Calu3 (cell line): ENCODE measurements around the gene DDB1. TPM values are rescaled to one million over a fixed set of nuclear protein-coding genes. Genes with fewer than 3 reads are reported as not detected.
A peak's percentile ranks its signal among the peaks of the same experiment; 100 is the strongest.
"Not testable (repeated sequence)": the region's sequence is repeated elsewhere in the genome, so short reads cannot be mapped to it uniquely, and the experiment has no call there.

Experiments used
- BruUV-seq: library from RNA; stranded (reverse); fragments of 400-500 nt; replicated peaks from 2 replicates; lab custom pipeline; 2021; lab: Mats Ljungman, UMichigan
- CTCF ChIA-PET: fragments of 300-600 bp; sonication (Branson Sonifier 250); formaldehyde crosslinking; loops from one replicate; lab custom pipeline; 2022; ENCODE audit warnings: antibody characterized with exemption; lab: Charles Lee
- DNase-seq: peaks from one replicate; pipeline ENCODE4 v3.0.0; 2022
- H3K27ac Mint-ChIP-seq: one replicate; pipeline ENCODE4 v1.8.0; 2022; ENCODE audit warnings: mixed read lengths; ENCODE audit not compliant: unreplicated experiment
- H3K27me3 Mint-ChIP-seq: one replicate; pipeline ENCODE4 v1.8.0; 2022; ENCODE audit warnings: mixed read lengths; ENCODE audit not compliant: unreplicated experiment
- H3K36me3 Mint-ChIP-seq: one replicate; pipeline ENCODE4 v1.8.0; 2022; ENCODE audit warnings: mild to moderate bottlenecking, moderate library complexity, mixed read lengths; ENCODE audit not compliant: insufficient read depth, unreplicated experiment
- H3K4me1 Mint-ChIP-seq: one replicate; pipeline ENCODE4 v1.8.0; 2022; ENCODE audit warnings: mild to moderate bottlenecking, low read depth, mixed read lengths; ENCODE audit not compliant: unreplicated experiment
- H3K4me3 Mint-ChIP-seq: one replicate; pipeline ENCODE4 v1.8.0; 2022; ENCODE audit warnings: mild to moderate bottlenecking, low read depth, moderate library complexity, mixed read lengths; ENCODE audit not compliant: unreplicated experiment
- H3K9me3 Mint-ChIP-seq: one replicate; pipeline ENCODE4 v1.8.0; 2022; ENCODE audit warnings: low read depth, mixed read lengths; ENCODE audit not compliant: unreplicated experiment
- CTCF ChIP-seq: fragments of 200-600 bp; IDR thresholded peaks from one replicate; pipeline ENCODE4 v1.8.0; 2022; ENCODE audit warnings: antibody characterized with exemption; ENCODE audit not compliant: unreplicated experiment
- intact Hi-C: fragments of 100-400 bp; cut with micrococcal nuclease; formaldehyde crosslinking; loops from one replicate; pipeline ENCODE4 v1.10.0; 2022; ENCODE audit not compliant: unreplicated experiment
- total RNA-seq: library from RNA; stranded (reverse); gene quantifications from 2 replicates; pipeline ENCODE4 v1.2.3, GENCODE V29; 2022

DDB1 gene
- total RNA-seq, 1 experiment from 2014 or later = 193 TPM

- no peak overlapping the region for H3K27ac Mint-ChIP-seq
- no peaks in the 10 kb centered on the region for H3K4me1 Mint-ChIP-seq
- no peak overlapping the region for H3K4me3 Mint-ChIP-seq
- H3K9me3 Mint-ChIP-seq = no peaks in the 10 kb centered on the region
- intact Hi-C loops = loop anchor here (10.0 kb wide), 2 partner anchors 78 to 128 kb away; partner anchors contain the start of genes DDB1 and TKFC
- no peak for DNase-seq
- BruUV-seq = no TSS peak
- peaks cover 43% of the 10 kb centered on the region for H3K27me3 Mint-ChIP-seq
- no peak for TF ChIP-seq CTCF
- CTCF ChIA-PET = interaction anchor here (0.5 to 0.6 kb wide), 2 partner anchors 243 to 365 kb away, joined by 4 read pairs; no protein-coding TSS in a partner anchor
- H3K36me3 Mint-ChIP-seq = no peaks in the 10 kb centered on the region
Observed at GRCh38 chr11:61256710-61257482, 76.0 kb downstream of the DDB1 start.

DNA sequence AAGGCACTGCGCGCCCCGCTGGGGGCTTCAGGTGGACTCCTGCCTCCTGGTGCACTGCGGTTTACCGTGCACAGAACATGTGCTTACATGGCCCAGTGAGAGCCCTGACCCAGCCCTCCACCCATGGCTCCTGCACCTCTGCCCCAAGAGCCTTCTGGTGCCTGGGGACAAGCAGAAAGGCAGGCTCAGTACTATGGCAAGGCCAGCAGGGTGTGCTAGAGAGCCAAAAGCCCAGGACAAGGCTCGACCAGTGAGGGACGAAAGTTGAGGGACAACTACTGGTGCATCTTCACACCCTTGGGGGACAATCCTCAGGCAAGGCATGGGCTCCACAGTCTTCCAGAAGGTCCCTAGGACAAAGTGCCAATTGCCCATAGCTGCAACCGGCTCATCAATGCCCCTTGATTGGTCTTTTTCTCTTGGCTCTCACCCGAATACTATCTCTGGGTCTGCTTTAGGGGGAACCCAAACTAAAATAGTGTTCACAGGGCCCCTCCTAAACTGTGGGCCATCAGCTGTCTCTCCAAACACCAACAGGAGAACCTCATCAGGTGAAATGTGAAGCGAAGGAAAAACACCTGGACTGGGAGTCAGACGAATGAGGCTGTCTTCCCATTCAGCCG lies 78.4 kb downstream of the DDB1 start:
- CTCF ChIA-PET = interaction anchor here (0.7 to 2.1 kb wide), 4 partner anchors 40 to 340 kb away, joined by 3 to 7 read pairs (median 3); partner anchors contain the start of gene VWCE
- Mint-ChIP-seq H3K27ac (no peak overlapping the region), H3K9me3 (no peaks in the 10 kb centered on the region), H3K27me3 (peaks cover 59% of the 10 kb centered on the region), H3K36me3 (no peaks in the 10 kb centered on the region), H3K4me1 (no peaks in the 10 kb centered on the region), H3K4me3 (no peak overlapping the region)
- intact Hi-C loops = loop anchor here (10.0 kb wide), 2 partner anchors 80 to 130 kb away; partner anchors contain the start of genes DDB1 and TKFC
- no TSS peak for BruUV-seq
- peak; percentile 69 for TF ChIP-seq CTCF
- DNase-seq = peak; percentile 74

DNA sequence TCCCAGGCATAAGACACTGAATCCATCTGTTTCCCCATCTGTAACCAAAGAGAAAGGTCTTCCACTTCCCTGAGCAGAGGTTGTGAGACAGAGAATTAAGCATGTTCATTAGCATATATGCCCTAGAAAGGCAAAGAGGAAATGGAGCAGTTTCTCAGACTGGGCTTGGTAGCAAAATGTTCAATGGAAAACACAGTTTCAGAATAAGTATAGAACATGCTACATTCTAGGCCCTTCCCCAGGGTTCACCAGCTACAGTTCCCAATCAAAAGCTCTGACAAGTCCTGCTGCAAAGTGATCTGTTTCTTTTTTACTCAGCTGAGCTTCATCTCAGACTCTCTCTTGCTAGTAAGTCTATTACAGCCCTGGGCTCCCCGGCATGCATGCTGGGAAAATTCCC lies 80.6 kb downstream of the DDB1 start:
- not testable (repeated sequence) for H3K36me3 Mint-ChIP-seq, DNase-seq, H3K4me3 Mint-ChIP-seq, H3K9me3 Mint-ChIP-seq, H3K4me1 Mint-ChIP-seq, BruUV-seq, H3K27ac Mint-ChIP-seq
- intact Hi-C loops = loop anchor here (10.0 kb wide), 2 partner anchors 82 to 132 kb away; partner anchors contain the start of genes DDB1 and TKFC
- H3K27me3 Mint-ChIP-seq = peaks cover 67% of the 10 kb centered on the region
- CTCF ChIA-PET = interaction anchor here (0.7 kb wide), 1 partner anchor 110 kb away, joined by 4 read pairs; no protein-coding TSS in a partner anchor

GRCh38 chr11:61250796-61251765 lies 81.8 kb downstream of the DDB1 start:
- intact Hi-C loops = loop anchor here (10.0 kb wide), 2 partner anchors 84 to 134 kb away; partner anchors contain the start of genes DDB1 and TKFC
- not testable (repeated sequence) for H3K4me1 Mint-ChIP-seq, H3K36me3 Mint-ChIP-seq, BruUV-seq, DNase-seq, H3K9me3 Mint-ChIP-seq, H3K4me3 Mint-ChIP-seq, H3K27ac Mint-ChIP-seq
- H3K27me3 Mint-ChIP-seq = peaks cover 68% of the 10 kb centered on the region
- CTCF ChIA-PET = interaction anchor here (0.7 to 0.9 kb wide), 3 partner anchors 19 to 448 kb away, joined by 3 to 4 read pairs (median 4); no protein-coding TSS in a partner anchor

Other genes starting within 250 kb of the DDB1 start
- gene CD5, start 230.6 kb downstream of the DDB1 start, total RNA-seq = not detected in 2 replicates
- 22.7 TPM in 2 replicates for gene VPS37C, start 171.7 kb downstream of the DDB1 start, total RNA-seq
- gene PGA3, start 129.6 kb downstream of the DDB1 start, total RNA-seq = not detected in 2 replicates
- gene PGA4, start 110.8 kb downstream of the DDB1 start, total RNA-seq = not detected in 2 replicates
- not detected in 2 replicates for gene PGA5, start 91.9 kb downstream of the DDB1 start, total RNA-seq
- 0.47 and 0.66 TPM in 2 replicates for gene VWCE, start 37.8 kb downstream of the DDB1 start, total RNA-seq
- gene TKFC, start 123 bp upstream of the DDB1 start, total RNA-seq = 61.1 and 79.9 TPM in 2 replicates
- gene CYB561A3, start 28.8 kb upstream of the DDB1 start, total RNA-seq = 33.3 and 39.2 TPM in 2 replicates
- gene TMEM138, start 29.3 kb upstream of the DDB1 start, total RNA-seq = 45.7 and 51.6 TPM in 2 replicates
- gene TMEM216, start 59.5 kb upstream of the DDB1 start, total RNA-seq = 10.6 and 11.0 TPM in 2 replicates
- gene CPSF7, start 96.9 kb upstream of the DDB1 start, total RNA-seq = 86.6 and 96.3 TPM in 2 replicates
- gene SDHAF2, start 97.0 kb upstream of the DDB1 start, total RNA-seq = 41.9 and 42.1 TPM in 2 replicates
- not detected in 2 replicates for gene LRRC10B, start 175.6 kb upstream of the DDB1 start, total RNA-seq
- gene SYT7, start 248.0 kb upstream of the DDB1 start, total RNA-seq = 4.4 and 6.3 TPM in 2 replicates